ENCODE measurements around the gene HHATL. TPM values are rescaled to one million over a fixed set of nuclear protein-coding genes. Genes with fewer than 3 reads are reported as not detected.

Gene HHATL
- total and polyA plus RNA-seq, 2 of the 8 experiments (the other 6 are each of a cell fraction or from before 2014, with no cell fraction given): 0.18 TPM; not detected in 1

- Histone ChIP-seq H3K27me3 (replicated peaks in 1 of 4; ENCODE audit: control insufficient read depth in 3 of 4, extremely low read depth in 1 of 4, insufficient read depth in 3 of 4, low read length in 3 of 4) (no peaks in the 10 kb centered on the region), H2BK120ac (replicated peaks; ENCODE audit: low read depth, low read length) (no peak overlapping the region), H3K56ac (replicated peaks; ENCODE audit: insufficient read length, low read depth, low read length) (no peak overlapping the region), H3K23me2 (ENCODE audit: low read depth, low read length) (no peaks in the 10 kb centered on the region), H3K23ac (ENCODE audit: insufficient read length) (no peak overlapping the region), H2BK15ac (ENCODE audit: low read length) (no peak overlapping the region), H2BK12ac (ENCODE audit: low read depth, low read length) (no peak overlapping the region), H3K36me3 (ENCODE audit: control insufficient read depth in 2 of 4, insufficient read depth in 4 of 4, low read length in 3 of 4) (no peaks in the 10 kb centered on the region; a peak in 1 of 8 replicates), H3K4me1 (replicated peaks in 1 of 4; ENCODE audit: control insufficient read depth in 3 of 4, insufficient read depth in 4 of 4, low read length in 3 of 4) (peaks cover 0 to 7% (median 0%) of the 10 kb centered on the region in 4 experiments; a peak in 2 of 7 replicates), H3K14ac (ENCODE audit: insufficient read length) (no peak overlapping the region), H2AK5ac (ENCODE audit: low read depth, low read length) (no peak overlapping the region), H4K5ac (ENCODE audit: insufficient read length, low read depth, low read length) (no peak overlapping the region), H4K8ac (ENCODE audit: extremely low read depth, insufficient read depth, low read length) (no peak overlapping the region; the same call in 1 of the 2 replicates), H4K91ac (replicated peaks; ENCODE audit: insufficient read length, low read length) (no peak overlapping the region), H2BK5ac (ENCODE audit: low read depth, low read length) (no peak overlapping the region), H2AFZ (ENCODE audit: low read length) (no peak overlapping the region), H3K9ac (replicated peaks in 1 of 4; ENCODE audit: extremely low read depth in 1 of 4, low read depth in 3 of 4, low read length in 3 of 4) (no peak overlapping the region), H4K20me1 (replicated peaks in 1 of 2; ENCODE audit: control insufficient read depth in 1 of 2, insufficient read depth in 2 of 2, low read length in 2 of 2) (peaks cover 0 to 4% of the 10 kb centered on the region in 2 experiments), H3K4me3 (ENCODE audit: extremely low read depth in 1 of 4, insufficient read depth in 2 of 4, low read depth in 3 of 4, low read length in 4 of 4) (no peak overlapping the region), H3K4me2 (ENCODE audit: insufficient read depth in 1 of 2, low read depth in 2 of 2, low read length in 2 of 2) (no peak overlapping the region), H3K79me2 (ENCODE audit: control insufficient read depth in 1 of 2, insufficient read depth in 2 of 2, low read length in 2 of 2) (no peaks in the 10 kb centered on the region), H3K27ac (ENCODE audit: low read depth, low read length) (no peak overlapping the region), H3K9me3 (ENCODE audit: insufficient read depth in 2 of 2, low read depth in 1 of 2, low read length in 1 of 2) (no peaks in the 10 kb centered on the region), H3K79me1 (ENCODE audit: low read depth, low read length) (no peaks in the 10 kb centered on the region), H3K4ac (replicated peaks; ENCODE audit: insufficient read length, low read depth, low read length) (no peak overlapping the region), H2BK20ac (ENCODE audit: low read length) (no peak overlapping the region), H3K18ac (ENCODE audit: extremely low read depth, low read length) (no peak overlapping the region)
- ChIA-PET POLR2A (ENCODE audit: partially characterized antibody) (interaction anchor here (1.1 kb wide), 1 partner anchor 86 kb away, joined by 3 read pairs; no protein-coding TSS in a partner anchor), CTCF (ENCODE audit: partially characterized antibody) (interaction anchor here (1.0 to 7.0 kb wide), 11 partner anchors 7 to 126 kb away, joined by 3 to 54 read pairs (median 6); no protein-coding TSS in a partner anchor)
- WGBS, 2 experiments (ENCODE audit: extremely low coverage in 1 of 2, insufficient coverage in 1 of 2, insufficient read length in 1 of 2, insufficient replicate concordance in 2 of 2, low coverage in 1 of 2, low lambda C conversion rate in 2 of 2, missing lambda C conversion rate in 1 of 2): 85% methylated on average over 11 of the region's 12 CpGs; no CpG with 5 or more reads in 1 of the 2 experiments
- no peak for TF ChIP-seq KDM4A (IDR thresholded peaks at IDR 0.05; ENCODE audit: low read depth, low read length, severe bottlenecking)
- no peak for TF ChIP-seq CTBP2 (IDR thresholded peaks at IDR 0.05; ENCODE audit: borderline replicate concordance, insufficient read depth, insufficient read length, low read length)
- TF ChIP-seq SIN3A (conservative IDR thresholded peaks at IDR 0.05 in 1 of 2, IDR thresholded peaks at IDR 0.05 in 1 of 2; ENCODE audit: low read depth in 1 of 2, low read length in 2 of 2): no peak
- no peak for TF ChIP-seq SRF (IDR thresholded peaks at IDR 0.05; ENCODE audit: low read depth, low read length)
- TF ChIP-seq RBBP5 (IDR thresholded peaks at IDR 0.05; ENCODE audit: borderline replicate concordance, low read depth, low read length): no peak
- TF ChIP-seq EP300 (IDR thresholded peaks at IDR 0.05; ENCODE audit: borderline replicate concordance in 1 of 2, low read depth in 2 of 2, low read length in 2 of 2): no peak
- TF ChIP-seq BCL11A (IDR thresholded peaks at IDR 0.05; ENCODE audit: low read depth in 2 of 2, low read length in 2 of 2): no peak
- TF ChIP-seq MAFK (IDR thresholded peaks at IDR 0.05; ENCODE audit: low read depth, low read length): no peak
- FAIRE-seq (no peak), DNase-seq (ENCODE audit: low read depth in 1 of 2, low spot score in 2 of 2) (no peak)
These were observed 39.6 kb downstream of the HHATL start for GRCh38 chr3:42662813-42663535.
